Neural crest cell (in vitro differentiated cells): Measurements from ENCODE around the gene TMEM31. TPM values are rescaled to one million over a fixed set of nuclear protein-coding genes. Genes with fewer than 3 reads are reported as not detected.
"Not testable (repeated sequence)": the region's sequence is repeated elsewhere in the genome, so short reads cannot be mapped to it uniquely, and the experiment has no call there.

Experiments
- DNase-seq: peaks from one replicate; pipeline ENCODE4 v3.0.0; 2021; ENCODE audit warnings: low read depth, mixed read lengths, low spot score
- H3K27ac Mint-ChIP-seq: one replicate; pipeline ENCODE4 v1.8.0; 2021; ENCODE audit warnings: mild to moderate bottlenecking, mixed read lengths; ENCODE audit not compliant: unreplicated experiment
- H3K27me3 Mint-ChIP-seq: 2 replicates; pipeline ENCODE4 v1.8.0; 2021; ENCODE audit warnings: low read depth, mild to moderate bottlenecking, mixed read lengths
- H3K36me3 Mint-ChIP-seq: 2 replicates; pipeline ENCODE4 v1.8.0; 2021; ENCODE audit warnings: low read depth, mild to moderate bottlenecking, mixed read lengths
- H3K4me1 Mint-ChIP-seq: 2 replicates; pipeline ENCODE4 v1.8.0; 2021; ENCODE audit warnings: mixed read lengths
- H3K4me3 Mint-ChIP-seq: one replicate; pipeline ENCODE4 v1.8.0; 2021; ENCODE audit warnings: mild to moderate bottlenecking, mixed read lengths
- H3K9me3 Mint-ChIP-seq: 2 replicates; pipeline ENCODE4 v1.8.0; 2021; ENCODE audit warnings: mixed read lengths
- CTCF ChIP-seq: fragments of 200-600 bp; sonication (generic); conservative IDR thresholded peaks from 2 replicates; pipeline ENCODE4 v1.5.0; 2021; ENCODE audit warnings: antibody characterized with exemption, mild to moderate bottlenecking
- total RNA-seq: library from RNA; stranded (reverse); gene quantifications from 2 replicates; pipeline ENCODE4 v1.2.1, GENCODE V29; 2021

TMEM31 gene
- total RNA-seq, 1 donor from 2014 or later: 2.0 TPM

GRCh38 chrX:103747163-103747562, 36.5 kb downstream of the TMEM31 start:
- Mint-ChIP-seq H3K27ac (no peak overlapping the region), H3K4me1 (peaks cover 21% of the 10 kb centered on the region), H3K36me3 (no peaks in the 10 kb centered on the region), H3K9me3 (no peaks in the 10 kb centered on the region), H3K27me3 (no peaks in the 10 kb centered on the region), H3K4me3 (no peak overlapping the region)
- TF ChIP-seq CTCF: no peak
- DNase-seq: no peak

- H3K4me3 Mint-ChIP-seq: no peak overlapping the region
- H3K27me3 Mint-ChIP-seq: no peaks in the 10 kb centered on the region
- peaks cover 7% of the 10 kb centered on the region for H3K36me3 Mint-ChIP-seq
- no peak overlapping the region for H3K27ac Mint-ChIP-seq
- TF ChIP-seq CTCF: no peak
- H3K4me1 Mint-ChIP-seq: no peaks in the 10 kb centered on the region
- no peak for DNase-seq
- peaks cover 5% of the 10 kb centered on the region for H3K9me3 Mint-ChIP-seq
Measured at GRCh38 chrX:103754401-103754800, 43.7 kb downstream of the TMEM31 start.

- no peak for DNase-seq
- Mint-ChIP-seq H3K9me3 (peaks cover 10% of the 10 kb centered on the region), H3K4me1 (no peaks in the 10 kb centered on the region), H3K27me3 (no peaks in the 10 kb centered on the region), H3K4me3 (no peak overlapping the region), H3K27ac (no peak overlapping the region), H3K36me3 (peaks cover 13% of the 10 kb centered on the region)
- TF ChIP-seq CTCF: no peak
Measured at GRCh38 chrX:103756736-103757135, 46.0 kb downstream of the TMEM31 start.

DNA sequence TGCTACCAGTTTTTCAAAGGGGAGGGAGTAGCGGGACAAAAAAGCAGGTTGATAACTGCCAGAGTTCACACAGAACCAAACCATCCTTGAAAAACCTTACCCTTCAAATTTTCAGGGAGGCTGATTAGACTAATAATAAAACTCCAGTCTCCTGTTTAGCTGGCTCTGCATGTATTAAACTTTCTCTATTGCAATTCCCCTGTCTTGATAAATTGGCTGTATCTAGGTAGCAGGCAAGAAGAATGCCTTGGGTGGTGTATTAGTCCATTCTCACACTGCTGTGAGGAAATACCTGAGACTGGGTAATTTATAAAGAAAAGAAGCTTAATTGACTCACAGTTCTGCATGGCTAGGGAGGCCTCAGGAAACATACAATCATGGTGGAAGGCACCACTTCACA, 47.8 kb downstream of the TMEM31 start:
- Mint-ChIP-seq H3K4me3 (no peak overlapping the region), H3K9me3 (peaks cover 10% of the 10 kb centered on the region), H3K4me1 (peaks cover 4% of the 10 kb centered on the region), H3K27me3 (no peaks in the 10 kb centered on the region), H3K36me3 (peaks cover 13% of the 10 kb centered on the region), H3K27ac (no peak overlapping the region)
- no peak for TF ChIP-seq CTCF
- DNase-seq: no peak

DNA sequence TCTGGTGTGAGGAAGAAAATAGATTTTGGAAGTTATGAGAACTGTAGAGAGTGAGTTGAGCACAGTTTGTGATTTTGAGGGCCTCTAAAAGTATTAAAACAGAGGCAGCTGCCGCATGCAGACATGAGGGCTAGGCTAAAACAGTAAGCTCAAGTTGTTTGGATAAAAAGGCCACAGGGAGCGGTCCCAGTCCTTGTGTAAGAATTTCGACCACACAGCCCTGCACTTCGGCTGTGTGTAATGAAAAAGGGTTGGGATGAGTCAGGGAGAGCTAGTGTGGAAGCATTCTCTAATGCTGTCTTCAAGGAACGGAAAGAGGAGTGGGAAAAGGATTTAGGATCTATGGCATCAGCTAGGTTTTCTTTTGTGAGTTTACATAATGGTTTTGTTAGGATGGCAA, 52.8 kb downstream of the TMEM31 start:
- Mint-ChIP-seq H3K27ac (peak overlapping the region; percentile 4), H3K36me3 (peaks cover 13% of the 10 kb centered on the region), H3K4me1 (peaks cover 18% of the 10 kb centered on the region)
- DNase-seq, H3K27me3 Mint-ChIP-seq, H3K4me3 Mint-ChIP-seq, H3K9me3 Mint-ChIP-seq: not testable (repeated sequence)

Other genes starting within 250 kb of the TMEM31 start
- 0.34 and 0.70 TPM in 2 replicates for gene RAB40A, start 191.4 kb upstream of the TMEM31 start, total RNA-seq
- gene TCEAL4, start 125.4 kb upstream of the TMEM31 start, total RNA-seq: 46.5 and 51.7 TPM in 2 replicates
- gene TCEAL3, start 102.9 kb upstream of the TMEM31 start, total RNA-seq: 10.0 and 11.1 TPM in 2 replicates
- 12.2 and 13.0 TPM in 2 replicates for gene TCEAL1, start 81.9 kb upstream of the TMEM31 start, total RNA-seq
- gene MORF4L2, start 24.2 kb upstream of the TMEM31 start, total RNA-seq: 412 TPM in 2 replicates
- 265 and 288 TPM in 2 replicates for gene PLP1, start 65.9 kb downstream of the TMEM31 start, total RNA-seq
- 3.4 and 3.7 TPM in 2 replicates for gene RAB9B, start 121.3 kb downstream of the TMEM31 start, total RNA-seq